SJSA1 (cell line): ENCODE data around the gene CEP20. TPM values are rescaled to one million over a fixed set of nuclear protein-coding genes. Genes with fewer than 3 reads are reported as not detected.
"Not testable (repeated sequence)": the region's sequence is repeated elsewhere in the genome, so short reads cannot be mapped to it uniquely, and the experiment has no call there.

ENCODE experiments used
- DNase-seq, 2 experiments: peaks; one replicate each; pipeline ENCODE4 v3.0.0-alpha.2; 2015 to 2020; ENCODE audit warnings: low spot score in 2 of 2, low read depth in 1 of 2
- H3K27ac ChIP-seq: fragments of 250-450 bp; sonication (Bioruptor Pico); 2 replicates; pipeline ENCODE4 v1.5.1; 2020; ENCODE audit warnings: mild to moderate bottlenecking, moderate library complexity
- H3K27me3 ChIP-seq: fragments of 250-450 bp; sonication (Bioruptor Pico); replicated peaks from 2 replicates; pipeline ENCODE4 v1.5.1; 2020; ENCODE audit warnings: mild to moderate bottlenecking, moderate library complexity
- H3K36me3 ChIP-seq: fragments of 250-450 bp; sonication (Bioruptor Pico); 2 replicates; pipeline ENCODE4 v1.5.1; 2020; ENCODE audit warnings: mild to moderate bottlenecking
- H3K4me1 ChIP-seq: fragments of 250-450 bp; sonication (Bioruptor Pico); replicated peaks from 2 replicates; pipeline ENCODE4 v1.6.1; 2021; ENCODE audit warnings: mild to moderate bottlenecking
- H3K4me3 ChIP-seq: fragments of 250-450 bp; sonication (Bioruptor Pico); 2 replicates; pipeline ENCODE4 v1.5.1; 2020; ENCODE audit warnings: mild to moderate bottlenecking
- H3K9me3 ChIP-seq: fragments of 250-450 bp; sonication (Bioruptor Pico); replicated peaks from 2 replicates; pipeline ENCODE4 v1.5.1; 2020; ENCODE audit warnings: mild to moderate bottlenecking
- total RNA-seq: library from RNA; depleted of rRNA; stranded (reverse); fragments of >200 nt; shearing (Covaris generic); gene quantifications from 2 replicates; pipeline ENCODE4 v1.2.3, GENCODE V29; 2014

The CEP20 gene
- total RNA-seq, 1 experiment from 2014 or later: 150 TPM

GRCh38 chr16:15861996-15862395 lies 26.4 kb downstream of the CEP20 start:
- no peak for DNase-seq
- Histone ChIP-seq H3K4me3 (no peak overlapping the region), H3K4me1 (peaks cover 15% of the 10 kb centered on the region; the same call in 1 of the 2 replicates), H3K27me3 (peaks cover 11% of the 10 kb centered on the region), H3K36me3 (peaks cover 21% of the 10 kb centered on the region), H3K27ac (no peak overlapping the region), H3K9me3 (no peaks in the 10 kb centered on the region)

- Histone ChIP-seq H3K4me3 (no peak overlapping the region), H3K27ac (no peak overlapping the region)
- DNase-seq: no peak
Observed at GRCh38 chr16:15858921-15859668, 29.3 kb downstream of the CEP20 start.

DNA sequence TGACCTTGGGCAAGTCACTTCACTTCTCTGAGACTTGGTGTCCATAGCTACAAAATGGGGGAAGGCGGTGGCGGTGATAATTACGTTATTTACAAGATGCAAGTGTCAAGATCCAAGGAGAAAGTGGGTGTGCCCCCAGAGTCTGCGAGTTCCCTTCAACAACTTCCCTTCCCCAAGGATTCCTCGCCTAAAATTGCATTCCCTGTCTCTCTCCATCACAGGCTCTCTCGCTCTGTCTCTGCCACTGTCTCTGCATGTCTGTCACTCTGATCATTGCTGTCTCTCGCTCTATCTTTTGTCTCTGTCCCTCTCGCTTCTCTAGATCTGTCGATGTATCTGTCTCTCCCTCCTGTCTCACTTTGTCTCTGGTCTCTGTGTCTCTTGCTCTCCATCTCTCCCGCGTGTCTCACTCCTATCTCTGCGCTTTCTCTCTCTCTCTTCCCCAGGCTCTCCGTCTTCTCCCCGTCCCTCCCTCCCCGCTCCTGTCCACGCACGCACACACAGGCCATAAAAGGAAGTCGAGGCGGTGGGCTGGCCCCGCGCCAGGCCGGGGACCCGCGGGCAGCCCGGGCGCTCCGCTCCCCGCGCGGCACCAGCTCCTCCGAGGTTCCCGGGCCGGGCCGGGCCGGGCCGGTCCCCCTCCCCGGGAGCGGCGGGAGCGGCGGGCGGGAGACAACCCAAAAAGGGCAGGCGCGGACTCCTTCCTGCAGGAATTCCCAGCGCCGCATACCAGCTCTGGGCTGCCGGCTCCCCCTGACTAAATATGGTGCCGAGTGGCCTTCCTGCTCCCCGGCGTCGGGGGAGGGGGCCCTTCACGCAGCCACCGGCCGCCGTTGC lies 30.5 kb downstream of the CEP20 start:
- H3K4me1 ChIP-seq: peaks cover 16% of the 10 kb centered on the region; the same call in 1 of the 2 replicates
- peaks cover 36% of the 10 kb centered on the region for H3K27me3 ChIP-seq
- DNase-seq: peak; percentile 26 to 54
- no peaks in the 10 kb centered on the region for H3K36me3 ChIP-seq
- peak overlapping the region; percentile 41 for H3K4me3 ChIP-seq
- no peaks in the 10 kb centered on the region for H3K9me3 ChIP-seq
- H3K27ac ChIP-seq: no peak overlapping the region

More at GRCh38 chr16:15858921-15859668, 29.3 kb downstream of the CEP20 start:
- Histone ChIP-seq H3K9me3 (no peaks in the 10 kb centered on the region), H3K4me1 (peaks cover 16% of the 10 kb centered on the region; the same call in 1 of the 2 replicates), H3K36me3 (no peaks in the 10 kb centered on the region), H3K27me3 (peaks cover 35% of the 10 kb centered on the region)

DNA sequence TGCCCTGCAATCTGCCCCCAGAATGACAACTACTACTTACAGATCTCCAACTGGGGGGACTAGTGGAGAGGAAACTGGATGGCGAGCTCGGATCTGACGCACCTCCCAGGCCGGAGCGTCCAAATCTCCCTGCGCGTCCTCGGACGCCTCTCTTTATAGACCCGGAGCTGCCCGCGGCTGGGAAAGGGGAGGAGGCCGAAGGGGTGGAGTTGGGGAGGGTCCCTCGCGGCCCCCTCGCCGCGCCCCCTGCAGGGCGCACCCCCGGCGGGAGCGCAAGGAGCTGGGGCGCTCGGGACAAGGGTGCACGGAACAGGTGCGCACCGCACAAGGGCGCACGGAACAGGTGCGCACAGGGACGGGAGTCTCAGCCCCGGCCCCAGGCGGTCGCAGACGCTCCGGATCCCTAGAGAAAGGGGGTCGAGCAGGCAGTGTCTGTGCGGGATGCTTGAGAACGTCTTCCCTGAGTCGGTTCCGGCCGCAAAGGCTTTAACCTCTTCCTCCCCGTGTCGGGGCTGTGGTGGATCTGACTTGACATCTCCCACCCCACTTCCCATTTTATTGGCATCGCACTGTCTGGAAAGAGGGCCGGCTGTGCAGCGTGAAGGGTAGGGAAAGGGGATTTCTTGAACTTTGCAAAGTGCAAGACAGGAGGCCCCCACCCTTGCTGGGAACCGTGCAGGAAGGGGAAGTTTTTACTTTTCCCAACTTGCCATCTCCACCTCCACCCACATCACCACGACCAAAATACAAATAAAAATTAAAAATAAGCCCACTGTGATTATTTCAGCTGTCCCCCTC lies 31.3 kb downstream of the CEP20 start, which contains the start of gene MYH11:
Gene MYH11 (minus strand): TSS at position 128 of the 798 bp plus-strand sequence. CDS start 18,776 bp downstream, outside the sequence.
- Histone ChIP-seq H3K36me3 (no peaks in the 10 kb centered on the region), H3K27me3 (peaks cover 36% of the 10 kb centered on the region), H3K4me1 (peaks cover 16% of the 10 kb centered on the region; the same call in 1 of the 2 replicates), H3K27ac (no peak within 1 kb of the TSS), H3K9me3 (no peaks in the 10 kb centered on the region), H3K4me3 (peak within 1 kb of the TSS; percentile 41)
- DNase-seq: no peak

DNA sequence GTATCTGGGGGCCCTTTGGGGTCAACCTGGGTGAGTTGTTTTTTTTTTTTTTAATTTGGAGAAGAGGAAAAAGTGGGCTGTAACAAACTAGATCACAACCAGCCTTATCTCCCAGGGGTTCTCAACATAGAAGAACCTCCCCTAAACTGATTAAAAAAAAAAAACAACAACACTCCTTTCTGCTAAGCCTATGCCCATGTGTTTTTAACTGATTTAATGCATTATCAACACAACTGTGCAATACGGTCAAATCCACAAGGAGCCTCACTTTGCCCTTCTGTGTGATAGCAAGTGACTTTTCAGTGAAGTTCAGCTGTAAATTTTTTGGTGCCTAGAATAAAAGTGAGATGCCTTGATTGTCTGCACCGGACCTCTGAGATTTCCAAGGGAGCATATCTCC lies 32.2 kb downstream of the CEP20 start:
- Histone ChIP-seq H3K9me3 (no peaks in the 10 kb centered on the region), H3K4me1 (peaks cover 16% of the 10 kb centered on the region; the same call in 1 of the 2 replicates), H3K36me3 (no peaks in the 10 kb centered on the region), H3K27me3 (peaks cover 36% of the 10 kb centered on the region), H3K4me3 (no peak overlapping the region), H3K27ac (no peak overlapping the region)
- no peak for DNase-seq

- Histone ChIP-seq H3K27me3 (peaks cover 36% of the 10 kb centered on the region), H3K27ac (no peak overlapping the region), H3K9me3 (no peaks in the 10 kb centered on the region), H3K4me1 (peaks cover 16% of the 10 kb centered on the region; the same call in 1 of the 2 replicates), H3K4me3 (no peak overlapping the region), H3K36me3 (no peaks in the 10 kb centered on the region)
- DNase-seq: no peak
Observed at GRCh38 chr16:15855704-15856003, 32.7 kb downstream of the CEP20 start.

GRCh38 chr16:15854906-15855703 lies 33.3 kb downstream of the CEP20 start:
- Histone ChIP-seq H3K4me1 (peaks cover 16% of the 10 kb centered on the region; the same call in 1 of the 2 replicates), H3K4me3 (no peak overlapping the region), H3K27ac (no peak overlapping the region), H3K9me3 (no peaks in the 10 kb centered on the region), H3K27me3 (peaks cover 36% of the 10 kb centered on the region), H3K36me3 (no peaks in the 10 kb centered on the region)
- DNase-seq: no peak

GRCh38 chr16:15854061-15854460 lies 34.3 kb downstream of the CEP20 start:
- H3K27ac ChIP-seq: no peak overlapping the region
- DNase-seq: no peak
- H3K9me3 ChIP-seq: no peaks in the 10 kb centered on the region
- peaks cover 36% of the 10 kb centered on the region for H3K27me3 ChIP-seq
- no peak overlapping the region for H3K4me3 ChIP-seq
- peaks cover 16% of the 10 kb centered on the region; the same call in 1 of the 2 replicates for H3K4me1 ChIP-seq
- no peaks in the 10 kb centered on the region for H3K36me3 ChIP-seq

GRCh38 chr16:15853021-15853420 lies 35.4 kb downstream of the CEP20 start:
- DNase-seq: no peak
- Histone ChIP-seq H3K9me3 (no peaks in the 10 kb centered on the region), H3K4me1 (peaks cover 12% of the 10 kb centered on the region; the same call in 1 of the 2 replicates), H3K36me3 (no peaks in the 10 kb centered on the region), H3K27ac (no peak overlapping the region), H3K27me3 (peaks cover 35% of the 10 kb centered on the region), H3K4me3 (no peak overlapping the region)

- not testable (repeated sequence) for H3K27ac ChIP-seq, DNase-seq, H3K9me3 ChIP-seq, H3K36me3 ChIP-seq, H3K4me1 ChIP-seq, H3K4me3 ChIP-seq
- peaks cover 13% of the 10 kb centered on the region for H3K27me3 ChIP-seq
Observed at GRCh38 chr16:15850555-15850954, 37.8 kb downstream of the CEP20 start.

GRCh38 chr16:15849209-15849981 lies 39.0 kb downstream of the CEP20 start:
- Histone ChIP-seq H3K9me3 (no peaks in the 10 kb centered on the region), H3K36me3 (no peaks in the 10 kb centered on the region), H3K4me1 (no peaks in the 10 kb centered on the region), H3K4me3 (no peak overlapping the region), H3K27ac (no peak overlapping the region), H3K27me3 (0 out of 2 replicates have a peak, but pooled peaks cover 4% of the 10 kb centered on the region)
- DNase-seq: no peak

DNA sequence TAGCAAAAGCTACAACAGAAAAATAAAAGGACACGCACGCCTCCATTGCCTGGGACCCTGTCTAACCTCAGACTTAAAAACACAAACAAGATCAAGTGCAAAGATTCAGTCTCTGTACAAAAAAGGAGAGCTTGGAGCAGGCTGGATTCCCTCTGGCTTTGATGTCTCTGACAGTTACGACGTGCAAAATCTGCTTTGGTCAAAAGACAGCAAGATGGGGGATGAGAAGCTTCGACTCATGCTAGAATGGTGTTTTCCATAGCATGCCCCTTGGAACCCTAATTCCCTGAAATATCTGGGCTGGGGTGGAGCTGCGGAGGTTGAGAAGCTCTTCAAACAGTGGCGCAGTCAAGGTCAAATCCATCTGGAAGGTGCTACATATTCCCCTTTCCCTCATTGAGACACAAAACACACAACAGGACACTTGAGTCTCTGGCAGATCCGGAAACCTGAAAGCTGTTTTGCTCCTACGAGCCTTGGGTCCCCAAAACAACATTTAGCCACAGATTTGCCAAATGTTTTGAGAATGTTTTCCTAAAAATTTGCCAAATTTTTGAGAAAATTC lies 40.7 kb downstream of the CEP20 start:
- H3K9me3 ChIP-seq: no peaks in the 10 kb centered on the region; the same call in 1 of the 2 replicates

More for the DNA sequence above, 40.7 kb downstream of the CEP20 start:
- no peaks in the 10 kb centered on the region for H3K36me3 ChIP-seq
- no peaks in the 10 kb centered on the region for H3K4me1 ChIP-seq
- H3K27ac ChIP-seq: no peak overlapping the region
- no peak overlapping the region for H3K4me3 ChIP-seq
- H3K27me3 ChIP-seq: no peaks in the 10 kb centered on the region
- DNase-seq: no peak
